Measurements from ENCODE around the gene SND1. TPM values are rescaled to one million over a fixed set of nuclear protein-coding genes. Genes with fewer than 3 reads are reported as not detected.

The SND1 gene
- polyA plus RNA-seq, 3 donors, result 46.5 to 97.3 (median 79.8) TPM

DNA sequence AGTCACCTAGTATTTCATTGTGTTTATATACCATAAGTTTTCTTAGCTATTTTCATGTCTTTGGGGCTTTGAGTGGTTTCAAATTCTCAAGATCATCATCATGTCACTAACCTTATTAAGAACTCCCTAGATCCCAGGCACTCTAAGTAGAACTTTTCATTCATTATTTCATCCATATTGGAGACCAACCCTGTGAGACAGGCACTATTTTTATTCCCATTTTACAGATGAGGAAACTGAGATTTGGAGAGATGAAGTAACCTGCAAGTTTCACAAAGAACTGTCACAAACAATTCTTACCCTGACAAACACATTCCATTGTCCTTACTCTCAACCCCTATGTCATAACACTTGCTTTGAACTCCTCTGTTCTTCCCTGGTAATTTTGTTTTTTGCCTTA lies 13.8 kb upstream of the SND1 start:
- no peak for DNase-seq
- Histone ChIP-seq H3K9ac (ENCODE audit: insufficient read depth, low read length, poor library complexity, severe bottlenecking) (no peak overlapping the region), H3K4me1 (ENCODE audit: control insufficient read depth in 1 of 2, insufficient read depth in 2 of 2, low read length in 2 of 2) (peaks cover 7 to 8% of the 10 kb centered on the region in 2 donors), H3K4me3 (replicated peaks in 1 of 3; ENCODE audit: low read depth in 2 of 3, low read length in 3 of 3) (no peak overlapping the region), H3K27me3 (ENCODE audit: control insufficient read depth in 2 of 2, insufficient read depth in 2 of 2, low read length in 2 of 2) (no peaks in the 10 kb centered on the region), H3K9me3 (replicated peaks in 1 of 2; ENCODE audit: control insufficient read depth in 1 of 2, insufficient read depth in 1 of 2, low read length in 2 of 2) (no peaks in the 10 kb centered on the region), H2AFZ (ENCODE audit: insufficient read depth, low read depth, low read length, poor library complexity, severe bottlenecking) (no peak overlapping the region), H3K4me2 (replicated peaks; ENCODE audit: extremely low read depth, low read length, poor library complexity, severe bottlenecking) (no peak overlapping the region), H3K36me3 (replicated peaks in 1 of 2; ENCODE audit: control insufficient read depth in 1 of 2, insufficient read depth in 2 of 2, low read length in 2 of 2) (no peaks in the 10 kb centered on the region), H3K27ac (ENCODE audit: low read depth in 1 of 2, low read length in 2 of 2) (no peak overlapping the region), H4K20me1 (ENCODE audit: insufficient read depth, low read length) (no peaks in the 10 kb centered on the region), H3K79me2 (ENCODE audit: insufficient read depth, low read length) (no peaks in the 10 kb centered on the region)
- Mint-ChIP-seq H3K4me1 (peaks cover 10% of the 10 kb centered on the region), H3K27me3 (ENCODE audit: low read depth in 3 of 3) (peaks cover 2 to 4% (median 4%) of the 10 kb centered on the region in 3 donors), H3K36me3 (no peaks in the 10 kb centered on the region), H3K9me3 (peaks cover 0 to 2% (median 0%) of the 10 kb centered on the region in 7 donors), H3K27ac (no peak overlapping the region), H3K4me3 (no peak overlapping the region)
- TF ChIP-seq, protein P1, sequence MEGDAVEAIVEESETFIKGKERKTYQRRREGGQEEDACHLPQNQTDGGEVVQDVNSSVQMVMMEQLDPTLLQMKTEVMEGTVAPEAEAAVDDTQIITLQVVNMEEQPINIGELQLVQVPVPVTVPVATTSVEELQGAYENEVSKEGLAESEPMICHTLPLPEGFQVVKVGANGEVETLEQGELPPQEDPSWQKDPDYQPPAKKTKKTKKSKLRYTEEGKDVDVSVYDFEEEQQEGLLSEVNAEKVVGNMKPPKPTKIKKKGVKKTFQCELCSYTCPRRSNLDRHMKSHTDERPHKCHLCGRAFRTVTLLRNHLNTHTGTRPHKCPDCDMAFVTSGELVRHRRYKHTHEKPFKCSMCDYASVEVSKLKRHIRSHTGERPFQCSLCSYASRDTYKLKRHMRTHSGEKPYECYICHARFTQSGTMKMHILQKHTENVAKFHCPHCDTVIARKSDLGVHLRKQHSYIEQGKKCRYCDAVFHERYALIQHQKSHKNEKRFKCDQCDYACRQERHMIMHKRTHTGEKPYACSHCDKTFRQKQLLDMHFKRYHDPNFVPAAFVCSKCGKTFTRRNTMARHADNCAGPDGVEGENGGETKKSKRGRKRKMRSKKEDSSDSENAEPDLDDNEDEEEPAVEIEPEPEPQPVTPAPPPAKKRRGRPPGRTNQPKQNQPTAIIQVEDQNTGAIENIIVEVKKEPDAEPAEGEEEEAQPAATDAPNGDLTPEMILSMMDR (IDR thresholded peaks at IDR 0.05), result no peak
- intact Hi-C loops (cut with micrococcal nuclease), result no loop called here

DNA sequence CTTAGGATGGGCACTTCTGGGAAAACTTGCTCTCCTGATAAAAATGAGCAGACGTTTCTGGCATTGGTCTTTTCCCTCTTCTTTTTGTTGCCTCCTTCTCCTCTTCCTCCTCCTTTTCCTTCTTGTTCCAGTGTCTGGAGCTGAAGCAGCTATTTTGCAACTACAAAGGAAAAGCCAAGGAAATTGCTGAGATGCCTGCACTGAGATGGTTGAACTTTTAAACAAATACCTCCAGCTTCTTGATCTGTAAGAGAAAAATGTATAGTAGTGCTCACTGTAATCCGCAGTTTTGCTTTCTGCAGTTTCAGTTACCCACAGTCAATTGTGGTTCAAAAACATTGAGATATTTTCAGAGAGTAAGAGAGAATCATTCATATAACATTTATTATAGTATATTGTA lies 7.5 kb upstream of the SND1 start:
- no peak overlapping the region for H3K9ac ChIP-seq (ENCODE audit: insufficient read depth, low read length, poor library complexity, severe bottlenecking)
- intact Hi-C loops (cut with micrococcal nuclease), result no loop called here
- H3K27ac ChIP-seq (ENCODE audit: low read depth in 1 of 2, low read length in 2 of 2), result no peak overlapping the region
- no peaks in the 10 kb centered on the region for H4K20me1 ChIP-seq (ENCODE audit: insufficient read depth, low read length)
- DNase-seq, result no peak
- no peak overlapping the region for H3K4me3 ChIP-seq (replicated peaks in 1 of 3; ENCODE audit: low read depth in 2 of 3, low read length in 3 of 3)
- 89% methylated on average over 1 of the region's 2 CpGs for WGBS (ENCODE audit: insufficient coverage)
- no peaks in the 10 kb centered on the region for H3K27me3 ChIP-seq (ENCODE audit: control insufficient read depth in 2 of 2, insufficient read depth in 2 of 2, low read length in 2 of 2)
- H3K9me3 ChIP-seq (replicated peaks in 1 of 2; ENCODE audit: control insufficient read depth in 1 of 2, insufficient read depth in 1 of 2, low read length in 2 of 2), result no peaks in the 10 kb centered on the region
- H3K9me3 Mint-ChIP-seq, result peaks cover 0 to 2% (median 0%) of the 10 kb centered on the region in 7 donors
- no peaks in the 10 kb centered on the region for H3K79me2 ChIP-seq (ENCODE audit: insufficient read depth, low read length)
- TF ChIP-seq, protein P1 (IDR thresholded peaks at IDR 0.05), result no peak
- no peaks in the 10 kb centered on the region for H3K36me3 ChIP-seq (replicated peaks in 1 of 2; ENCODE audit: control insufficient read depth in 1 of 2, insufficient read depth in 2 of 2, low read length in 2 of 2)
- H3K36me3 Mint-ChIP-seq, result no peaks in the 10 kb centered on the region
- no peak overlapping the region for H3K27ac Mint-ChIP-seq
- H3K4me1 Mint-ChIP-seq, result no peaks in the 10 kb centered on the region
- H3K4me1 ChIP-seq (ENCODE audit: control insufficient read depth in 1 of 2, insufficient read depth in 2 of 2, low read length in 2 of 2), result no peaks in the 10 kb centered on the region
- H2AFZ ChIP-seq (ENCODE audit: insufficient read depth, low read depth, low read length, poor library complexity, severe bottlenecking), result no peak overlapping the region
- H3K4me2 ChIP-seq (replicated peaks; ENCODE audit: extremely low read depth, low read length, poor library complexity, severe bottlenecking), result no peak overlapping the region
- H3K4me3 Mint-ChIP-seq, result no peak overlapping the region
- peaks cover 3 to 5% (median 4%) of the 10 kb centered on the region in 3 donors for H3K27me3 Mint-ChIP-seq (ENCODE audit: low read depth in 3 of 3)

Measured in CD14-positive monocyte (primary cell).